Measurements from ENCODE around the gene SYNDIG1. TPM values are rescaled to one million over a fixed set of nuclear protein-coding genes. Genes with fewer than 3 reads are reported as not detected.

SYNDIG1 gene
- total RNA-seq, 2 donors from 2014 or later = not detected

- Mint-ChIP-seq H3K4me3 (no peak overlapping the region), H3K27ac (no peak overlapping the region), H3K36me3 (ENCODE audit: low read depth) (no peaks in the 10 kb centered on the region), H3K27me3 (peaks cover 21% of the 10 kb centered on the region), H3K9me3 (peaks cover 6% of the 10 kb centered on the region), H3K4me1 (no peaks in the 10 kb centered on the region)
- no peak for ATAC-seq (replicated peaks)
These were observed 59.3 kb downstream of the SYNDIG1 start for GRCh38 chr20:24528583-24529368.

DNA sequence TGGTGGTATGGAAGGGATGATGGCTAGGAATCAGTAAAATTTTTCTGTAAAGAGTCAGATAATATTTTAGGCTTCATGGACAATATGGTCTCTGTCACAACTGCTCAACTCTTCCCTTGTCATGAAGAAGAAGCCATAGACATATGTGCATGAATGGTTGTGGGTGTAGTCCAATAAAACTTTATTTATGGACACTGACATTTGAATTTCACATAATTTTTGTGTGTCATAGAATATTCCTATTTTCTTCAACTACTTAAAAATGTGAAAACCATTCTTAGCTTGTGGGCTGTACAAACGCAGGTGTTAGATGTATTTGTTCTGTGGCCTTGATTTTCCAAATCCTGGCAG is 59.9 kb downstream of the SYNDIG1 start:
- Mint-ChIP-seq H3K27ac (no peak overlapping the region), H3K27me3 (peaks cover 21% of the 10 kb centered on the region), H3K9me3 (peaks cover 6% of the 10 kb centered on the region), H3K4me3 (no peak overlapping the region), H3K36me3 (ENCODE audit: low read depth) (no peaks in the 10 kb centered on the region), H3K4me1 (no peaks in the 10 kb centered on the region)
- no peak for ATAC-seq (replicated peaks)

GRCh38 chr20:24530131-24530680 is 60.8 kb downstream of the SYNDIG1 start:
- ATAC-seq (replicated peaks) = no peak

DNA sequence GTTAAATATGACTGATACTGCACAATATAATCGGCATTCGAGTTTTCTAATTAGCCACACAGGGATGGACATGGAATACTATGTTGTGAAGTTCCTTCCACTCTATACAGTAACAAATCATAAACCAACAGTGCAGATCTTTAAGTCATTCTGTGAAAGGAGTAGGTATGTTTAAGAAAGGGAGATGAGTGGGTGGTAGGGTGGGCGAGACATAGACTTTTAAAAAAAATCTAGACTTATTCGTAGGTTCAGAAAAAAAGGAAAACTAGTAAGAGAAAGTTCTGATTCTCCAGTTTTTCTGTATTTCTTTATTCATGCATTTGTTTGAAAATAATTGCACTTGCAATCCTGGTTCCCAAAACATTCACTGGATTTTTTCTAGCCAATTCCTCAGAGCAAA is 61.8 kb downstream of the SYNDIG1 start:
- Mint-ChIP-seq H3K27ac (no peak overlapping the region), H3K27me3 (peaks cover 25% of the 10 kb centered on the region), H3K36me3 (ENCODE audit: low read depth) (no peaks in the 10 kb centered on the region), H3K9me3 (peaks cover 9% of the 10 kb centered on the region), H3K4me1 (no peaks in the 10 kb centered on the region), H3K4me3 (no peak overlapping the region)
- no peak for ATAC-seq (replicated peaks)

More at GRCh38 chr20:24530131-24530680, 60.8 kb downstream of the SYNDIG1 start:
- H3K4me1 Mint-ChIP-seq = no peaks in the 10 kb centered on the region
- no peak overlapping the region for H3K4me3 Mint-ChIP-seq
- H3K9me3 Mint-ChIP-seq = peaks cover 7% of the 10 kb centered on the region
- H3K27me3 Mint-ChIP-seq = peaks cover 24% of the 10 kb centered on the region
- H3K36me3 Mint-ChIP-seq (ENCODE audit: low read depth) = no peaks in the 10 kb centered on the region
- no peak overlapping the region for H3K27ac Mint-ChIP-seq

DNA sequence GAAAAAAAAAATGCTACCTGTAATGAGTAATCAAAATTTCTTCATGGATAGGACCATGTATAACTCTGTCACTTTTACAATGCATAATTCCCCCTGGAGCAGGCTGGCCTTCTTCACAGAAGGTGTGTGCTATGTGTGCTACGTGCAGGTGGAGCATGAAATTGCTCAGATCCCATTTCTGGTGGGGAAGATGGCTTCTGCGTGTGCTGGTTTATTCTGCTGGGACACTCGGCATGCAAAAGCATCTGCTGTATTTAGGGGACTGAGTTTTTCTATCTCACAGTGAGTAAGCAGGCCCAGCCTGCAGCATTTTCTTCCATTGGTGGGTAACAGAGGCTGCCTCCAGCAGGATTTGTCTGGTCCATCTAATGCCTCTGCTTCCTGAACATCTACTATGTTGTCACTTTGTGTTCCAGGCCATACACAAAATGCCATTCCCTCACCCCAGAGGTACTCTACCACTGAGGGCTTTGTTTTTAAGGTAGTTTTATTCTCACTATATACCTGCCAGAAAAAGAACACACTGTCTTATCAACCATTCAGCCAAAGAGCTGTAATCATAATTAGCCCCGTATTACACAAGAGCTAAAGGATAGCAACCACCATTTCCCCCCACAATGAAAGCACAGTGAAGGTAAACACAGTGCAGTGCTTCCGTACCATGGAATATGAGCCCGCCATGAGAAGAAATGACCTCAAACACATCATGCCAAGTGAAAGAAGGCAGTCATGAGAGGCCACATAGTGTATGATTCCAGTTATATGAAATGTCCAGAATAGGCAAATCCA is 62.4 kb downstream of the SYNDIG1 start:
- Mint-ChIP-seq H3K4me1 (no peaks in the 10 kb centered on the region), H3K27me3 (peaks cover 25% of the 10 kb centered on the region), H3K9me3 (peaks cover 9% of the 10 kb centered on the region), H3K36me3 (ENCODE audit: low read depth) (no peaks in the 10 kb centered on the region), H3K4me3 (no peak overlapping the region), H3K27ac (no peak overlapping the region)
- no peak for ATAC-seq (replicated peaks)

- H3K4me3 Mint-ChIP-seq = no peak overlapping the region
- H3K27ac Mint-ChIP-seq = no peak overlapping the region
- no peaks in the 10 kb centered on the region for H3K4me1 Mint-ChIP-seq
- peaks cover 36% of the 10 kb centered on the region for H3K27me3 Mint-ChIP-seq
- no peaks in the 10 kb centered on the region for H3K36me3 Mint-ChIP-seq (ENCODE audit: low read depth)
- H3K9me3 Mint-ChIP-seq = peaks cover 9% of the 10 kb centered on the region
- no peak for ATAC-seq (replicated peaks)
These were observed 64.0 kb downstream of the SYNDIG1 start for GRCh38 chr20:24533449-24533848.

- H3K27ac Mint-ChIP-seq = no peak overlapping the region
- no peaks in the 10 kb centered on the region for H3K4me1 Mint-ChIP-seq
- peaks cover 9% of the 10 kb centered on the region for H3K9me3 Mint-ChIP-seq
- no peak for ATAC-seq (replicated peaks)
- H3K36me3 Mint-ChIP-seq (ENCODE audit: low read depth) = no peaks in the 10 kb centered on the region
- H3K27me3 Mint-ChIP-seq = peaks cover 30% of the 10 kb centered on the region
- H3K4me3 Mint-ChIP-seq = no peak overlapping the region
These were observed 64.9 kb downstream of the SYNDIG1 start for GRCh38 chr20:24534282-24534681.

DNA sequence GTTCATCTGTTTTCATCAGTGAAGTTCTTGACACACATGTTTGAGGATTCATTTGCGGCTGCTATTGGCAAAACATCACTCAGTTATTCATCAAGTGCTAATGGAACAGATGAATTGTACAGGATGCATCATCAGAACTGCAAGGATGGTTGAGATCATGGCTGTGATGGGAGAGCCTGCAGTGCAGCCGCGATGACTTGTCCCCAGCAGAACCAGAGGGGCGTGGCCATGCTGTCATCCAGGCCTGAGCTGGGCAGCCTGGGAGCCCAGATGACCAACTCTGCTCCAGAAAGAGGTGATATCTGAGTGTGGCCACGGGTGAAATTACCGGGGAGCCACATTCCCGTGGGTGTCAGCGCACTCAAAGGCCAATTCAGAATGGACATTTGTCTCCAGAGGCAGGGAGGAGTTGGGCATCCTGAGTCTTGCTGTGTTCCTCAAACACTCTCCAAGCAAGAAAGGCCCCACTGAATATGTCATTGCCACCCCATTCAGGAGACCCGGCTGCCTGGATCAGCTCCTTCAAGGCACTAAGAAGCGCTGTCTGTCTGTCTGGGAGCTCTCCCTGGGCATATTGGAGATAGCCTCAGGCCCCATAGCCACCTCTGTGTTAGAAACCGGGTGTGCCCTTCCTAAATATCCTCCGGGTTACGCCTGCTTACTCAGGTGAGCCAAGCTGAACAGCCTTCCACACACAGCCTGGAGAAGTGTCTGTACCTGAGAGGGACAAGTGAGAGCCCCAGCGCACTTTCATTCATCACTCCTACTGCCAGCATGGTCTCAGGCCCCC is 66.7 kb downstream of the SYNDIG1 start:
- no peaks in the 10 kb centered on the region for H3K36me3 Mint-ChIP-seq (ENCODE audit: low read depth)
- H3K27ac Mint-ChIP-seq = no peak overlapping the region
- peaks cover 4% of the 10 kb centered on the region for H3K9me3 Mint-ChIP-seq
- ATAC-seq (replicated peaks) = no peak
- H3K4me3 Mint-ChIP-seq = no peak overlapping the region
- H3K27me3 Mint-ChIP-seq = peaks cover 31% of the 10 kb centered on the region
- no peaks in the 10 kb centered on the region for H3K4me1 Mint-ChIP-seq

DNA sequence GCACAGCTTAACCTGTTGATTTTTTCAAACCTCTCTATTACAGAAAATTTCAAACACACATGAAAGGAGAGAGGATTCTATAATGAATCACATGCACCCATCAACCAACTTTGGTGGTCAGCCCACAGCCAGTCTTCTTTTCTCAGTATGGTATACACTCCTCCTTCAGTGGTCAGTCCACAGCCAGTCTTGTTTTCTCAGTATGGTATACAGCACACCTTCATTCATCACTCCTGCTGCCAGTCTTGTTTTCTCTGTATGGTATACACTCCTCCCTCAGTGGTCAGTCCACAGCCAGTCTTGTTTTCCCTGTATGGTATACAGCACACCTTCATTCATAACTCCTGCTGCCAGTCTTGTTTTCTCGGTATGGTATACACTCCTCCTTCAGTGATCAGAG is 67.8 kb downstream of the SYNDIG1 start:
- peaks cover 34% of the 10 kb centered on the region for H3K27me3 Mint-ChIP-seq
- H3K4me1 Mint-ChIP-seq = no peaks in the 10 kb centered on the region
- H3K36me3 Mint-ChIP-seq (ENCODE audit: low read depth) = no peaks in the 10 kb centered on the region
- no peak for ATAC-seq (replicated peaks)
- no peak overlapping the region for H3K27ac Mint-ChIP-seq
- peaks cover 4% of the 10 kb centered on the region for H3K9me3 Mint-ChIP-seq
- H3K4me3 Mint-ChIP-seq = no peak overlapping the region

- Mint-ChIP-seq H3K36me3 (ENCODE audit: low read depth) (no peaks in the 10 kb centered on the region), H3K27ac (no peak overlapping the region), H3K4me3 (no peak overlapping the region), H3K27me3 (peaks cover 36% of the 10 kb centered on the region), H3K9me3 (no peaks in the 10 kb centered on the region), H3K4me1 (no peaks in the 10 kb centered on the region)
- no peak for ATAC-seq (replicated peaks)
These were observed 73.3 kb downstream of the SYNDIG1 start for GRCh38 chr20:24542721-24543120.

- H3K27me3 Mint-ChIP-seq = peaks cover 32% of the 10 kb centered on the region
- no peak overlapping the region for H3K4me3 Mint-ChIP-seq
- no peaks in the 10 kb centered on the region for H3K9me3 Mint-ChIP-seq
- H3K36me3 Mint-ChIP-seq (ENCODE audit: low read depth) = no peaks in the 10 kb centered on the region
- H3K4me1 Mint-ChIP-seq = no peaks in the 10 kb centered on the region
- H3K27ac Mint-ChIP-seq = no peak overlapping the region
- ATAC-seq (replicated peaks) = no peak
These were observed 73.7 kb downstream of the SYNDIG1 start for GRCh38 chr20:24543168-24543567.

DNA sequence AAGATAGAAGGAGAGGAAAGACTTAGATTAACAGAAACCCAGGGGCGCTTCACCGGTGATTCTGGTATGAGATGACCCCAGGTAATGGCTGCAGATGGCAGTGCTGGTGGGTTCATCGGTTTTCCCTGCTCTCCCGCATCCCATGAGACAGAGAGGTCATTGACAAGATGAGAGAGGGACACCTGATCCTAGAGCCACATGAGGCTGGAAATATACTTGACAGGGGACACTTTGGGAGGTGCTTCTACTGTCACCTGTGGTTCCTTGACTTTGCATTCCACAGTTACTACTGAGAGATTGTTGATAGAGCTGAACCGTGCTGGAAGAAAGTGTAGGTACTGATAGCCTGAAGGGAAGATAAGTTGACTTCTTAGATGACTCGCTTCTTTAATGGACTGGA is 74.3 kb downstream of the SYNDIG1 start:
- Mint-ChIP-seq H3K27ac (no peak overlapping the region), H3K36me3 (ENCODE audit: low read depth) (no peaks in the 10 kb centered on the region), H3K27me3 (peaks cover 31% of the 10 kb centered on the region), H3K4me3 (no peak overlapping the region), H3K4me1 (no peaks in the 10 kb centered on the region), H3K9me3 (no peaks in the 10 kb centered on the region)
- no peak for ATAC-seq (replicated peaks)

GRCh38 chr20:24544371-24544770 is 74.9 kb downstream of the SYNDIG1 start:
- ATAC-seq (replicated peaks) = no peak
- H3K27ac Mint-ChIP-seq = no peak overlapping the region

GRCh38 chr20:24545168-24545567 is 75.7 kb downstream of the SYNDIG1 start:
- Mint-ChIP-seq H3K27ac (no peak overlapping the region), H3K9me3 (no peaks in the 10 kb centered on the region), H3K36me3 (ENCODE audit: low read depth) (no peaks in the 10 kb centered on the region), H3K4me3 (no peak overlapping the region), H3K27me3 (peaks cover 28% of the 10 kb centered on the region), H3K4me1 (no peaks in the 10 kb centered on the region)
- ATAC-seq (replicated peaks) = no peak

More at GRCh38 chr20:24544371-24544770, 74.9 kb downstream of the SYNDIG1 start:
- Mint-ChIP-seq H3K9me3 (no peaks in the 10 kb centered on the region), H3K4me3 (no peak overlapping the region), H3K27me3 (peaks cover 30% of the 10 kb centered on the region), H3K4me1 (no peaks in the 10 kb centered on the region), H3K36me3 (ENCODE audit: low read depth) (no peaks in the 10 kb centered on the region)
